Umbilical cord (tissue), 2 donors: ENCODE data around the gene CEP104. TPM values are rescaled to one million over a fixed set of nuclear protein-coding genes. Genes with fewer than 3 reads are reported as not detected.

Experiments used
- DNase-seq: peaks from one replicate; pipeline ENCODE4 v3.0.0-alpha.2; 2015; ENCODE audit warnings: low spot score
- total RNA-seq: library from RNA; depleted of rRNA; stranded (reverse); fragments of >200 nt; gene quantifications from one replicate; pipeline ENCODE4 v1.2.3, GENCODE V29; 2014; ENCODE audit warnings: low replicate concordance; ENCODE audit not compliant: insufficient read depth

Gene CEP104
- total RNA-seq, 1 donor from 2014 or later, result 61.9 TPM

GRCh38 chr1:3799976-3800685, 56.9 kb downstream of the CEP104 start:
- no peak for DNase-seq

GRCh38 chr1:3796215-3797061, 60.6 kb downstream of the CEP104 start, which contains the start of gene LRRC47:
Gene LRRC47 (minus strand): TSS chr1:3796498. CDS start chr1:3796476, 22 bp downstream.
- peak; percentile 96 for DNase-seq

GRCh38 chr1:3795453-3796214, 61.4 kb downstream of the CEP104 start:
- no peak for DNase-seq

GRCh38 chr1:3790952-3791351, 66.1 kb downstream of the CEP104 start:
- no peak for DNase-seq

- DNase-seq, result no peak
Measured at GRCh38 chr1:3790500-3790923, 66.5 kb downstream of the CEP104 start.

- no peak for DNase-seq
Measured at GRCh38 chr1:3789421-3790300, 67.3 kb downstream of the CEP104 start.

GRCh38 chr1:3788756-3789420, 68.1 kb downstream of the CEP104 start:
- DNase-seq, result no peak

GRCh38 chr1:3787745-3788605, 69.0 kb downstream of the CEP104 start:
- DNase-seq, result no peak

- DNase-seq, result no peak
Measured at GRCh38 chr1:3787349-3787715, 69.7 kb downstream of the CEP104 start.

- DNase-seq, result no peak
Measured at GRCh38 chr1:3786468-3787348, 70.3 kb downstream of the CEP104 start.

GRCh38 chr1:3785456-3786157, 71.4 kb downstream of the CEP104 start:
- no peak for DNase-seq

GRCh38 chr1:3785045-3785444, 72.0 kb downstream of the CEP104 start:
- DNase-seq, result no peak

- no peak for DNase-seq
Measured at GRCh38 chr1:3783651-3784474, 73.1 kb downstream of the CEP104 start.

GRCh38 chr1:3780901-3781300, 76.1 kb downstream of the CEP104 start:
- no peak for DNase-seq

- no peak for DNase-seq
Measured at GRCh38 chr1:3779912-3780416, 77.0 kb downstream of the CEP104 start.

- DNase-seq, result no peak
Measured at GRCh38 chr1:3779265-3779911, 77.6 kb downstream of the CEP104 start.
